GM11168 (cell line): ENCODE measurements around the gene UBIAD1.
"Not testable (repeated sequence)": the region's sequence is repeated elsewhere in the genome, so short reads cannot be mapped to it uniquely, and the experiment has no call there.

ENCODE experiments used
- in situ Hi-C: fragments of 300-500 bp; cut with MboI; formaldehyde crosslinking; loops from one replicate; pipeline ENCODE4 v1.12.0; 2022; ENCODE audit warnings: low sequenced_read_pairs; ENCODE audit not compliant: unreplicated experiment

Gene UBIAD1

GRCh38 chr1:11272832-11273594 lies at the start of gene UBIAD1:
Gene UBIAD1 (plus strand): TSS chr1:11273198. CDS start chr1:11273532, 334 bp downstream.
- in situ Hi-C loops, result no loop called here

GRCh38 chr1:11227106-11228077 lies 45.6 kb upstream of the UBIAD1 start:
- in situ Hi-C loops, result no loop called here

- in situ Hi-C loops, result no loop called here
Observed at GRCh38 chr1:11229203-11229602, 43.8 kb upstream of the UBIAD1 start.

GRCh38 chr1:11233208-11233607 lies 39.8 kb upstream of the UBIAD1 start:
- in situ Hi-C loops, result no loop called here

GRCh38 chr1:11237356-11237755 lies 35.6 kb upstream of the UBIAD1 start:
- in situ Hi-C loops, result no loop called here

- in situ Hi-C loops, result no loop called here
Observed at GRCh38 chr1:11238311-11238710, 34.7 kb upstream of the UBIAD1 start.

- in situ Hi-C loops, result no loop called here
Observed at GRCh38 chr1:11245248-11245647, 27.8 kb upstream of the UBIAD1 start.

- in situ Hi-C loops, result no loop called here
Observed at GRCh38 chr1:11245904-11246719, 26.9 kb upstream of the UBIAD1 start.

- in situ Hi-C loops, result no loop called here
Observed at GRCh38 chr1:11248169-11248568, 24.8 kb upstream of the UBIAD1 start.

GRCh38 chr1:11252538-11252937 lies 20.5 kb upstream of the UBIAD1 start:
- in situ Hi-C loops, result no loop called here

- in situ Hi-C loops, result no loop called here
Observed at GRCh38 chr1:11253226-11253625, 19.8 kb upstream of the UBIAD1 start.

GRCh38 chr1:11256299-11256698 lies 16.7 kb upstream of the UBIAD1 start:
- in situ Hi-C loops, result no loop called here

- in situ Hi-C loops, result no loop called here
Observed at GRCh38 chr1:11262171-11263049, 10.6 kb upstream of the UBIAD1 start, which contains the start of gene MTOR. Gene MTOR (minus strand): TSS chr1:11262551. CDS start chr1:11259409, 3,142 bp downstream.

GRCh38 chr1:11266268-11267074 lies 6.5 kb upstream of the UBIAD1 start:
- in situ Hi-C loops, result no loop called here

GRCh38 chr1:11267350-11268337 lies 5.4 kb upstream of the UBIAD1 start:
- in situ Hi-C loops, result not testable (repeated sequence)

- in situ Hi-C loops, result no loop called here
Observed at GRCh38 chr1:11272544-11272831, 510 bp upstream of the UBIAD1 start.

- in situ Hi-C loops, result no loop called here
Observed at GRCh38 chr1:11273595-11274234, 717 bp downstream of the UBIAD1 start.
